DMS114 treated with DMSO at 0.1 percent for 48 hours (cell line): ENCODE data around the gene SLC35C1.

ENCODE experiments used
- DNase-seq: peaks from one replicate; lab custom pipeline; 2025; ENCODE audit not compliant: unreplicated experiment; lab: John Stamatoyannopoulos, UW

SLC35C1 gene

DNA sequence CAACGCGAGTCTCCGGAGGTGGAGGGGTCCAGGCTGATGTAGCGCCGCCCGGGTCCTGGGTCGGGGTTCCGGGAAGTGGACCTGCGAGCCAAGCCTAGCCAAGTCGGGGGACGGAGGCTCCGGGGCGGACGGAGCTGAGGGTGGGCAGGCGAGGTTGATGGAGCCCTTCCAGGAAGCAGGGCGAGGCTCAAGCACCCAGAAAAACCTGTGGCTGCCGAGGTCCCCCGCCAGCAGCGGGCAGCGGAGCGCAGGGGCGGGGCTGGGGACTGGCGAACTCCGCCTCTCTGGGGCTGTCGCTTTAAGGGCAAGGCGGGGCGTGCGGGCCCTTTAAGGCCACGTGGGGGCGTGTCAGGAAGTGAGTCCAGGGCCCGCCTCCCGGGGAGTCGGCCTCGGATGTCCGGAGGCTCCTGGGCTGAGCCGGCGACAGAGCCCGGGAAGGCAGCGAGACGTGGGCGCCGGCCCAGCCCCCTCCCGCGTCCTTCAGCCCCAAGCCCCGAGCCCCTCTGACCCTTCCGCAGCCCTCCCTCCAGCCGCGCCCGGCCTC, at the start of gene SLC35C1:
TSS of gene SLC35C1 (plus strand) at position 389 of the 544 bp plus-strand sequence. CDS start 653 bp downstream, outside the sequence.
- peak; percentile 80 for DNase-seq

- no peak for DNase-seq
Measured at GRCh38 chr11:45755281-45755859, 49.6 kb upstream of the SLC35C1 start.

DNA sequence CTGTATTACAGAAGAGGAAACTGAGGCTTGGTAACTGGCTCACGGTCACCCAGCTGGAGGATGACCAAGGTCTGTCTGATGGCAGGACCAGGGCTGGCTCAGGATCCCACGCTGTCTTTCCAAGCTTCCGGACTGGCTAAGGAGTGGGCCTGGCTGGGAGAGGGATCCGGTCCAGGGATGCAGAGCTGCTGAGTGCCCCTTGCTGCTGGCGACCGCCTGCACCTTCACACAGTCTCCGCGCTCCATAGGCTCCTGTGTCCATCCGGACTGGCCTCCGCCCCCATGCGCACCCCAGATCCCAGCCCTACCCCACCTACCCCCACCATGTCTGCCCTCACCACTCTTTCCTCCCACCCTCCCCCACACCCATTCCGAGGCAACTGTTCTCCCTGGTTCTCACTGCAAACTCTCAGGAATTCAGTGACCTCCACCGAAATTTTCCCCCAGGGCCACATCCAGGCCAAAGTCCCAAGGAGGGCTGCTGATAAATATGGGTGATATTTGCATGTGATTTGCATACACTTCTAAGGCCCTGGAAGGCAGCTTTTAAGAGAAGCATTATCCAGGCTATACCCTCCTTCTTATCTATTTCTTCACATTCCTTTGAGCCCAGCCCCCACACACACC, 48.5 kb upstream of the SLC35C1 start:
- DNase-seq: no peak

GRCh38 chr11:45757672-45758071, 47.3 kb upstream of the SLC35C1 start:
- DNase-seq: no peak

DNA sequence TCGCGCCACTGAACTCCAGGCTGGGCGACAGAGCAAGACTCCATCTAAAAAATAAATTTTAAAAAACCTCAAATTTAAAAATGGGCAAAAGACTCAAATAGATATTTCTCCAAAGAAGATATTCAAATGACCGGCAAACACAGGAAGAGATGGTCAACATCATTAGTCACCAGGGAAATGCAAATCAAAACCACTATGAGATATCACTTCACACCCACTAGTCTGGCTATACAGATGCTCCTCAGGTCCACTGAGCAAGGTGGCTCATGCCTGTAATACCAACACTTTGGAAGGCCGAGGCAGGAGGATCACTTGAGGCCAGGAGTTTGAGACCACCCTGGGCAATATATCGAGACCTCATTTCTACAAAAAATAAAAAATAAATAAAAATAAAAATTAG, 43.3 kb upstream of the SLC35C1 start:
- no peak for DNase-seq

DNA sequence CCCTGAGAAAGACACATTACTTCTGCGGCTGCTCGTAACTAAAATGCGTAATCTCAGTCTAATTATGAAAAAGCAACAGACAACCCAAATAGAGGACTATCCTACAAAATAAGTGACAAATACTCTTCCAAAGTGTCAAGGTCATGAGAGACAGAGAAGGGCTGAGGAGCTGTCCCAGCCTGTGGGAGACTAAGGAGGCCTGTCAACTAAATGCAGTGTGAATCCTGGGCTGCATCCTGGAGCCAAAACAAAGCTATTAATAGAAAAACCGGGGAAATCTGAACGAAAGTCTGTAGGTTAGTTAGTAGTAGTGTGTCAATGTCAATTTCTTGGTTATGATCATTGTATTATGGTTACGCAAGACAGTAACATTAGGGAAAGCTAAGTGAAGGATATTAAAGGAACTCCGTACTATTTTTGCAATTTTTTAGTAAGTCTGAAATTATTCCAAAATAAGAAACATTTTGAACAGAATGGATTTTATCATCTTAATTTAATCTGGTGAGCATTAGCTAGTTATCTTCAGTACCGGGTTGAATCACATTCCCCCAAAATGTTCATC, 39.8 kb upstream of the SLC35C1 start:
- no peak for DNase-seq

- DNase-seq: no peak
Measured at GRCh38 chr11:45765836-45766235, 39.1 kb upstream of the SLC35C1 start.

GRCh38 chr11:45766469-45766868, 38.5 kb upstream of the SLC35C1 start:
- DNase-seq: no peak

GRCh38 chr11:45768486-45768885, 36.5 kb upstream of the SLC35C1 start:
- DNase-seq: no peak

GRCh38 chr11:45769960-45770359, 35.0 kb upstream of the SLC35C1 start:
- no peak for DNase-seq

DNA sequence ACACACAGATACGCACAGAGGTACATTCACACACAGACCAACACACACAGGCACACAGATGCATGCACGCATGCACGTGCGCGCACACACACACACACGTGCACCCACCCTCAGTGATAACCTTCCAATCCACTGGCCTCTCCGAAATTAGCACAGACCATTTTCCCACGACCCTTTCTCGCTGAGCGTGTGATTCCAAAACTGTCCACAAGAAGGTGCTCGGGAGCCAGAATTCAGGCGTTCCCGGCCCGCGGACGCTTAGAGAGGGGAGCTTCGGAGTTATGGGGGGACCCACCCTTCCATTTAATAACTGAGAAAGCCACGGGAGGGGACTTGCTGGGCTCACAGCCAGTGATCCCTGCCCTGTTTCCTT, 33.8 kb upstream of the SLC35C1 start:
- peak; percentile 20 for DNase-seq

GRCh38 chr11:45771566-45772448, 33.1 kb upstream of the SLC35C1 start:
- peak; percentile 58 for DNase-seq

GRCh38 chr11:45772449-45772774, 32.5 kb upstream of the SLC35C1 start:
- no peak for DNase-seq

DNA sequence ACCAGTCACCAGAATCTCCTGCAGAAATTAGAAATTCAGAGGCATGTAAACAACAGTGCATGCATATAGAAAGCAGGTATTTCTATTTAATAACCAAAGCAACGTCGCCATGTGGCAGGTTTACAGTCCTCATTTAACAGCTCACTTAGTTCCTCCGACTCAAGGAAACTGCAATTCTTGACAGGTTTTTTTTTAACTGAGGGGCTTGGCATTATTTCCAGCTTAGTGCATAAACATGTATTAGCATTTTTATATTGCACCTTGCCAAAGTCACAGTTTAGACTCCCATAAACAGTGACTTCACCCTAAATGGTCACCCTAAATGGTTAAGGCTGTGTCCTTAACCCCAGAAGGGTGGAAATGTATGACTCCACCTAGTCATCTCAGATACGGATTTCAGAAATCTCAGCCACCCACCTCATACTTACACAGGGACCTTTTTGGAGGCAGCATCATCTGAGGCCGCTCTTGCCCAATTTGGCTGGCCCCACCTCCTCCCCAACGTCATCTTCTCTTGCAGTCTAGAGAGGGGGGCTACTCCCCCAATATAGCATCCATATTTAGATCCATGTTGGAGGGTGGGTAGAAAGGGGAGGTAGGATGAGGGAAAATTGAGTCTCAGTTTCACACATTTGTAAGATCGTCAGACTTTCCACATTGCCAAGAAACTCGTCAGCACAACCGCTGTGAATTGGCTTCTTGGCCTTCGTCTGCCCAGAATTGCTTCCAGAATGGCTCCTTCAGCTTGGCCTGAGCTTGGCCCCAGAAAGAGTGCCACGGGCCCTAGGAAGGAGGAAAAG, 31.8 kb upstream of the SLC35C1 start:
- no peak for DNase-seq

GRCh38 chr11:45773786-45774655, 30.9 kb upstream of the SLC35C1 start:
- DNase-seq: no peak

DNA sequence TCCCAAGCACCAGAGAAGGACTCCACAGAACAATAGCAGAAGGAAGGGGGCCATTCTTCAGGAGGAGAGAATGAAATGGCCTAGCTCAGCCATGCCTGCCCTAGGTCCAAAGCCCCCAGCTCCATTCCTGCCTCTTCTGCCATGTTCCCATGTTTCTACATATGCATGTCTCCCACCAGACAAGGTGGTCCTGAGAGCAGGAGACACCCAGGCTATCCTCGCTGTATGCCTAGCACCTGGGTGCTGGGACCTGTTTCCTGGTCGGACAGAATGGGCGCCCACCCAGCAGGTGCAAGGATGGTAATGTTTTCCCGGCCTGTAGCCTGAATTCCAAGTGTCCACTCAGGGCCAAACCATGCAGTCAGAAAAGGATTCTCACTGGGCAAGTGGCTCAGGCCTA, 30.2 kb upstream of the SLC35C1 start:
- DNase-seq: no peak

DNA sequence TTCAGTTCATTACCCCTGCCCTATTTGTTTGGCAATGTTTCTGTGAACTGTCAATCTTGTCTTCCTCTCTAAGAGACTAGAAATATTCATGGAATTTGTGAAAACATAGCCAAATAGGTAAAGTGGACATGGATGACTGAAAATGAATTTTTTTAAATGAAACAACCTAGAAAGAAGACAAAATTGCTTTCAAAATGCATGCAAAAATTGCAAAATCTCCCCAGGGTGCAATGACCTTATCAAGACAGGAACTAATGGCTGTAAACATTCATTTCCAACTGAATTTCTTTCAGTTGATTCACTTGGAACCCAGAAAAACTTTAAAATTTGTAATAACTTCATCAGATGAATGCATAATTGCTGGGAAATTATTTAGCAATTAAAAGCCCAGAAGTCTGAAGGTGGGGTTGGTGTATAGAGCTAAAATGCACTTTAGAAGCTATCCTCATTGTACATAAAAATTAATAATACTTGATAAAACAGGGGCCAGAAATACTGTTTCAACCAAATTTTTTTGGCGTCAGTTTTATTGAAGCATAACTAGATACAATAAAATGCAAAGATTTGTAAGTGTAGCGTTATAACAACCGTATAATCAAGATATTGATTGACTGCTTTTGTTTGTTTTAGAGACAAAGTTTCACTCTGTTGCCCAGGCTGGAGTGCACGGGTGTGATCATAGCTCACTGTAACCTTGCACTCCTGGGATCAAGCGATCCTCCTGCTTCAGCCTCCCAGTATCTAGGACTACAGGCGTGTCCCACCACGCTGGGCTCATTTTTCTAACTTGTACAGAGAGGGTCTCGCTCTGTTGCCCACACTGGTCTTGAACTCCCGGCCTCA, 27.6 kb upstream of the SLC35C1 start:
- no peak for DNase-seq

DNA sequence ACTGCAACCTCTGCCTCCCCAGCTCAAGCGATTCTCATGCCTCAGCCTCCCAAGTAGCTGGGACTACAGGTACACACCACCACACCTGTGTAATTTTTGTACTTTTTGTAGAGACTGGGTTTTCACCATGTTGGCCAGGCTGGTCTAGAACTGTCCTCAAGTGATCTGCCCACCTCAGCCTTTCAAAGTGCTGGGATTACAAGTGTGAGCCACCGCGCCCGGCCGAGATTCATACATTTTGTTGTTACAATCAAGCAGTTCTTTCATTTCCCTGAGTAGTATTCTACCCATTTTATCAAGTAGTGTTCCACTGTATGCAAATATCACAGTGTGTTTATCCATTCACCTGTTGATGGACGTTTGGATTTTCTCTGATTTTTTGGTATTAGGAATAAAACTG, 26.6 kb upstream of the SLC35C1 start:
- DNase-seq: no peak

DNA sequence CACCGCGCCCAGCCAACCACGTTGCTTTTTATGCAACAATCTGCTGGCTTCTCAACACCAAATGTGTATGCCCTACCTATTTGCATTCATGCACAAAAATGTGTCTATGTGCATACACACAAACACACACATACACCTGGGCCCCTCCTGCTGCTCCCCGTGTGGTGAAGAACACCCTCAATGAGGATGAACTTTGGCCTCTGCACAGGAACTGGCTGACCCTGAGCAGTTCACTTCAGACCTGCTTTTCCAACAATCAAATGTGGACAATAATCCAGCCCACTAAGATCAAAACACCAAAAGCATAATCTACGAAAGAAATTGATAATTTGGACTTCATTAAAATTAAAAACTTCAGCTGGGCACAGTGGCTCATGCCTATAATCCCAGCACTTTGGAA, 25.3 kb upstream of the SLC35C1 start:
- no peak for DNase-seq
